ENCODE results near the gene TSHZ3. TPM values are rescaled to one million over a fixed set of nuclear protein-coding genes. Genes with fewer than 3 reads are reported as not detected.
A peak's percentile ranks its signal among the peaks of the same experiment; 100 is the strongest.

TSHZ3 gene
- total RNA-seq, 4 donors from 2014 or later = 3.2 to 65.5 (median 27.9) TPM

GRCh38 chr19:31299665-31300064 lies 49.6 kb downstream of the TSHZ3 start:
- no peaks in the 10 kb centered on the region for H3K9me3 ChIP-seq
- H3K4me3 ChIP-seq = no peak overlapping the region
- no peak for DNase-seq
- intact Hi-C loops (cut with DNase I; ENCODE audit: low total_unique reads) = no loop called here
- no peaks in the 10 kb centered on the region for H3K27me3 ChIP-seq
- H3K36me3 ChIP-seq = no peaks in the 10 kb centered on the region
- H3K27ac ChIP-seq = no peak overlapping the region
- H3K4me1 ChIP-seq = no peaks in the 10 kb centered on the region
- TF ChIP-seq POLR2A (IDR thresholded peaks at IDR 0.05) (no peak), CTCF (IDR thresholded peaks at IDR 0.05) (no peak)

- Histone ChIP-seq H3K4me1 (no peaks in the 10 kb centered on the region), H3K9me3 (no peaks in the 10 kb centered on the region), H3K27ac (no peak overlapping the region), H3K27me3 (no peaks in the 10 kb centered on the region), H3K4me3 (no peak overlapping the region), H3K36me3 (no peaks in the 10 kb centered on the region)
- DNase-seq = no peak
- TF ChIP-seq CTCF (IDR thresholded peaks at IDR 0.05) (no peak), POLR2A (IDR thresholded peaks at IDR 0.05) (no peak)
- intact Hi-C loops (cut with DNase I; ENCODE audit: low total_unique reads) = no loop called here
These were observed 51.2 kb downstream of the TSHZ3 start for GRCh38 chr19:31297991-31298390.

GRCh38 chr19:31296741-31297390 lies 52.4 kb downstream of the TSHZ3 start:
- no peaks in the 10 kb centered on the region for H3K27me3 ChIP-seq
- no peaks in the 10 kb centered on the region for H3K9me3 ChIP-seq
- no peak overlapping the region for H3K4me3 ChIP-seq
- DNase-seq = no peak
- TF ChIP-seq CTCF (IDR thresholded peaks at IDR 0.05) = no peak
- TF ChIP-seq POLR2A (IDR thresholded peaks at IDR 0.05) = no peak
- no peaks in the 10 kb centered on the region for H3K36me3 ChIP-seq
- intact Hi-C loops (cut with DNase I; ENCODE audit: low total_unique reads) = no loop called here
- H3K4me1 ChIP-seq = no peaks in the 10 kb centered on the region
- H3K27ac ChIP-seq = no peak overlapping the region

- Histone ChIP-seq H3K27ac (no peak overlapping the region), H3K36me3 (no peaks in the 10 kb centered on the region), H3K4me3 (no peak overlapping the region), H3K4me1 (no peaks in the 10 kb centered on the region), H3K9me3 (no peaks in the 10 kb centered on the region), H3K27me3 (no peaks in the 10 kb centered on the region)
- DNase-seq = peak in 1 of 2 donors; percentile 2
- TF ChIP-seq CTCF (IDR thresholded peaks at IDR 0.05) = no peak
- no peak for TF ChIP-seq POLR2A (IDR thresholded peaks at IDR 0.05)
- intact Hi-C loops (cut with DNase I; ENCODE audit: low total_unique reads) = no loop called here
These were observed 55.0 kb downstream of the TSHZ3 start for GRCh38 chr19:31294189-31294588.

GRCh38 chr19:31292639-31293185 lies 56.5 kb downstream of the TSHZ3 start:
- no peak overlapping the region for H3K27ac ChIP-seq
- no peaks in the 10 kb centered on the region for H3K27me3 ChIP-seq
- no peak for TF ChIP-seq POLR2A (IDR thresholded peaks at IDR 0.05)
- TF ChIP-seq CTCF (IDR thresholded peaks at IDR 0.05) = no peak
- no peaks in the 10 kb centered on the region for H3K4me1 ChIP-seq
- intact Hi-C loops (cut with DNase I; ENCODE audit: low total_unique reads) = no loop called here
- H3K4me3 ChIP-seq = no peak overlapping the region
- no peak for DNase-seq
- no peaks in the 10 kb centered on the region for H3K36me3 ChIP-seq
- no peaks in the 10 kb centered on the region for H3K9me3 ChIP-seq

Data from uterus (tissue), 4 donors.